Measurements from ENCODE around the gene CD99L2. TPM values are rescaled to one million over a fixed set of nuclear protein-coding genes. Genes with fewer than 3 reads are reported as not detected.

Gene CD99L2
- polyA plus RNA-seq, 1 donor from 2014 or later, result 61.0 TPM

GRCh38 chrX:150896632-150897031 lies 1.8 kb downstream of the CD99L2 start:
- H3K79me2 ChIP-seq (replicated peaks; ENCODE audit: insufficient read depth, low read length), result no peaks in the 10 kb centered on the region
- H3K9me3 ChIP-seq (ENCODE audit: low read length), result no peaks in the 10 kb centered on the region
- H3K36me3 ChIP-seq (ENCODE audit: insufficient read depth, low read length), result no peaks in the 10 kb centered on the region
- no peaks in the 10 kb centered on the region for H3F3A ChIP-seq (ENCODE audit: insufficient read depth, low read length, poor library complexity, severe bottlenecking)
- no peaks in the 10 kb centered on the region for H3K27me3 ChIP-seq (ENCODE audit: insufficient read depth, low read depth, low read length)
- TF ChIP-seq MXI1 (conservative IDR thresholded peaks at IDR 0.05; ENCODE audit: poor library complexity, severe bottlenecking) (no peak), SMC3 (conservative IDR thresholded peaks at IDR 0.05; ENCODE audit: poor library complexity) (no peak), CTCF (IDR thresholded peaks at IDR 0.05; ENCODE audit: poor library complexity, severe bottlenecking) (no peak), POLR2AphosphoS5 (IDR thresholded peaks at IDR 0.05) (no peak), EP300 (conservative IDR thresholded peaks at IDR 0.05; ENCODE audit: poor library complexity, severe bottlenecking) (no peak), EZH2 (IDR thresholded peaks at IDR 0.05; ENCODE audit: borderline replicate concordance, insufficient read depth, low read length, poor library complexity, severe bottlenecking) (no peak)
- no peak overlapping the region for H3K27ac ChIP-seq (ENCODE audit: low read length)
- no peak overlapping the region for H3K9ac ChIP-seq (ENCODE audit: low read length)
- H4K20me1 ChIP-seq (ENCODE audit: insufficient read depth), result no peaks in the 10 kb centered on the region
- H2AFZ ChIP-seq (ENCODE audit: low read depth, low read length), result no peak overlapping the region
- H3K4me2 ChIP-seq (ENCODE audit: low read length), result no peak overlapping the region
- H3K9me2 ChIP-seq (ENCODE audit: insufficient read depth, low read length), result no peaks in the 10 kb centered on the region
- peak overlapping the region; percentile 73 for H3K4me3 ChIP-seq (ENCODE audit: low read length)

- Histone ChIP-seq H3K27me3 (ENCODE audit: insufficient read depth, low read depth, low read length) (no peaks in the 10 kb centered on the region), H3K9me3 (ENCODE audit: low read length) (no peaks in the 10 kb centered on the region), H3K9me2 (ENCODE audit: insufficient read depth, low read length) (no peaks in the 10 kb centered on the region), H3K4me2 (ENCODE audit: low read length) (no peak overlapping the region), H2AFZ (ENCODE audit: low read depth, low read length) (no peak overlapping the region), H3K4me3 (ENCODE audit: low read length) (no peak overlapping the region), H3F3A (ENCODE audit: insufficient read depth, low read length, poor library complexity, severe bottlenecking) (no peaks in the 10 kb centered on the region), H3K27ac (ENCODE audit: low read length) (no peak overlapping the region), H3K9ac (ENCODE audit: low read length) (no peak overlapping the region), H3K36me3 (ENCODE audit: insufficient read depth, low read length) (no peaks in the 10 kb centered on the region), H3K79me2 (replicated peaks; ENCODE audit: insufficient read depth, low read length) (no peaks in the 10 kb centered on the region), H4K20me1 (ENCODE audit: insufficient read depth) (no peaks in the 10 kb centered on the region)
- TF ChIP-seq SMC3 (conservative IDR thresholded peaks at IDR 0.05; ENCODE audit: poor library complexity) (no peak), CTCF (IDR thresholded peaks at IDR 0.05; ENCODE audit: poor library complexity, severe bottlenecking) (no peak), POLR2AphosphoS5 (IDR thresholded peaks at IDR 0.05) (no peak), RAD21 (conservative IDR thresholded peaks at IDR 0.05) (no peak), MXI1 (conservative IDR thresholded peaks at IDR 0.05; ENCODE audit: poor library complexity, severe bottlenecking) (no peak), EP300 (conservative IDR thresholded peaks at IDR 0.05; ENCODE audit: poor library complexity, severe bottlenecking) (no peak)
Observed at GRCh38 chrX:150893936-150894335, 4.5 kb downstream of the CD99L2 start.

GRCh38 chrX:150889131-150889530 lies 9.3 kb downstream of the CD99L2 start:
- TF ChIP-seq MXI1 (conservative IDR thresholded peaks at IDR 0.05; ENCODE audit: poor library complexity, severe bottlenecking) (no peak), EP300 (conservative IDR thresholded peaks at IDR 0.05; ENCODE audit: poor library complexity, severe bottlenecking) (no peak)

More at GRCh38 chrX:150889131-150889530, 9.3 kb downstream of the CD99L2 start:
- no peak overlapping the region for H3K4me2 ChIP-seq (ENCODE audit: low read length)
- H3K79me2 ChIP-seq (replicated peaks; ENCODE audit: insufficient read depth, low read length), result no peaks in the 10 kb centered on the region
- no peaks in the 10 kb centered on the region for H3K9me3 ChIP-seq (ENCODE audit: low read length)
- no peak overlapping the region for H3K27ac ChIP-seq (ENCODE audit: low read length)
- no peaks in the 10 kb centered on the region for H3K36me3 ChIP-seq (ENCODE audit: insufficient read depth, low read length)
- H3K4me3 ChIP-seq (ENCODE audit: low read length), result no peak overlapping the region
- no peaks in the 10 kb centered on the region for H3K27me3 ChIP-seq (ENCODE audit: insufficient read depth, low read depth, low read length)
- no peaks in the 10 kb centered on the region for H3K9me2 ChIP-seq (ENCODE audit: insufficient read depth, low read length)
- no peaks in the 10 kb centered on the region for H3F3A ChIP-seq (ENCODE audit: insufficient read depth, low read length, poor library complexity, severe bottlenecking)
- H4K20me1 ChIP-seq (ENCODE audit: insufficient read depth), result no peaks in the 10 kb centered on the region
- no peak overlapping the region for H3K9ac ChIP-seq (ENCODE audit: low read length)
- H2AFZ ChIP-seq (ENCODE audit: low read depth, low read length), result no peak overlapping the region
